HepG2 (cell line): ENCODE data around the gene CTBP1. TPM values are rescaled to one million over a fixed set of nuclear protein-coding genes. Genes with fewer than 3 reads are reported as not detected.

Source experiments
- ATAC-seq: fragments of 200-7000 bp; cut with Tn5 transposase; 3 replicates; pipeline ENCODE4 v1.9.1; 2020; ENCODE audit warnings: mild to moderate bottlenecking, moderate library complexity
- BruUV-seq: library from RNA; stranded (reverse); fragments of 400-500 nt; replicated peaks from 2 replicates; lab custom pipeline; 2021; lab: Mats Ljungman, UMichigan
- CTCF ChIA-PET: fragments of 300-600 bp; formaldehyde crosslinking; extraction: SDS; loops from one replicate; lab custom pipeline; 2021; ENCODE audit warnings: low total read pairs, inconsistent platforms, low intra/inter-chr PET ratio; lab: Yijun Ruan, JAX
- POLR2A ChIA-PET: fragments of 350-600 bp; sonication (Branson Sonifier 250); formaldehyde crosslinking; loops from one replicate; lab custom pipeline; 2020; ENCODE audit warnings: antibody characterized with exemption, inconsistent platforms; lab: Yijun Ruan, JAX
- DNase-seq: peaks from one replicate; pipeline ENCODE4 v3.0.0-alpha.2; 2015; ENCODE audit warnings: low spot score
- FAIRE-seq: peaks from 3 replicates; lab custom pipeline; 2011; peaks lifted over from hg19 to GRCh38; lab: Jason Lieb, UNC
- H2AFZ ChIP-seq: one replicate; pipeline ENCODE4 v1.6.1; 2011; ENCODE audit warnings: low read length, inconsistent platforms
- H3K27ac ChIP-seq: fragments of 300-600 bp; 3 replicates; pipeline ENCODE4 v1.8.0; 2011; ENCODE audit warnings: mixed run types, mild to moderate bottlenecking, mixed read lengths, low read length, inconsistent platforms; ENCODE audit not compliant: insufficient read depth; ENCODE audit errors: extremely low read length
- H3K27me3 ChIP-seq, 2 experiments: fragments of 200-600 bp in 1 of 2; 2 replicates in 1 of 2; 3 replicates in 1 of 2; pipeline versions ENCODE4 v1.6.0 to v1.8.0; 2011; ENCODE audit warnings: low read length in 2 of 2, mild to moderate bottlenecking in 2 of 2, moderate library complexity in 2 of 2, inconsistent platforms in 1 of 2; ENCODE audit not compliant: insufficient read depth in 2 of 2, control insufficient read depth in 1 of 2
- H3K36me3 ChIP-seq, 2 experiments: fragments of 200-600 bp in 1 of 2; replicated peaks in 1 of 2; 2 replicates in 1 of 2; 3 replicates in 1 of 2; pipeline versions ENCODE4 v1.5.1 to v1.8.0; 2011; ENCODE audit warnings: low read length in 2 of 2, inconsistent platforms in 1 of 2; ENCODE audit not compliant: insufficient read depth in 2 of 2, control insufficient read depth in 1 of 2
- H3K4me1 ChIP-seq: 2 replicates; pipeline ENCODE4 v1.5.1; 2012; ENCODE audit warnings: low read length, inconsistent platforms; ENCODE audit not compliant: insufficient read depth
- H3K4me2 ChIP-seq: 2 replicates; pipeline ENCODE4 v1.6.0; 2011; ENCODE audit warnings: low read depth, low read length, inconsistent platforms
- H3K4me3 ChIP-seq, 3 experiments: fragments of 200-600 bp in 1 of 3; sonication (generic), shearing (Covaris generic) in 1 of 3; replicated peaks in 1 of 3; 2 replicates each; pipeline ENCODE4 v1.5.1; 2011 to 2016; ENCODE audit warnings: low read length in 3 of 3, inconsistent platforms in 2 of 3, low read depth in 2 of 3, mild to moderate bottlenecking in 2 of 3, control low read depth in 1 of 3, mixed read lengths in 1 of 3; ENCODE audit not compliant: insufficient read depth in 1 of 3
- H3K79me2 ChIP-seq: one replicate; pipeline ENCODE4 v1.6.1; 2011; ENCODE audit warnings: low read length, inconsistent platforms; ENCODE audit not compliant: insufficient read depth
- H3K9ac ChIP-seq: 2 replicates; pipeline ENCODE4 v1.6.0; 2011; ENCODE audit warnings: mild to moderate bottlenecking, low read depth, low read length, inconsistent platforms; ENCODE audit not compliant: insufficient read depth
- H3K9me3 ChIP-seq: 2 replicates; pipeline ENCODE4 v1.5.1; 2012; ENCODE audit warnings: mild to moderate bottlenecking, low read length
- H4K20me1 ChIP-seq: 2 replicates; pipeline ENCODE4 v1.6.0; 2011; ENCODE audit warnings: inconsistent platforms, mild to moderate bottlenecking, low read length, moderate library complexity; ENCODE audit not compliant: insufficient read depth
- AGO2 ChIP-seq: fragments of 200-400 bp; formaldehyde crosslinking; optimal IDR thresholded peaks from 2 replicates; pipeline ENCODE3; 2017; ENCODE audit warnings: mild to moderate bottlenecking, low read depth, low read length, moderate library complexity
- GPN1 ChIP-seq: sonication (generic); formaldehyde crosslinking; IDR thresholded peaks from 2 replicates; pipeline ENCODE4 v1.5.1; 2020; ENCODE audit warnings: missing genetic modification reagents, borderline replicate concordance
- RBM39 ChIP-seq: fragments of 200-400 bp; formaldehyde crosslinking; IDR thresholded peaks from one replicate; pipeline ENCODE4 v1.6.1; 2018; ENCODE audit warnings: antibody characterized with exemption, mild to moderate bottlenecking, low read depth, low read length; ENCODE audit not compliant: poor library complexity, severe bottlenecking
- TRIM24 ChIP-seq: sonication (generic); formaldehyde crosslinking; IDR thresholded peaks from 2 replicates; pipeline ENCODE4 v1.8.0; 2022; ENCODE audit warnings: mild to moderate bottlenecking, missing genetic modification reagents
- ZNF34 ChIP-seq: sonication (generic); formaldehyde crosslinking; IDR thresholded peaks from 2 replicates; pipeline ENCODE4 v1.4.0; 2020; ENCODE audit warnings: mild to moderate bottlenecking, missing genetic modification reagents, borderline replicate concordance
- WGBS: methylation state at CpG from one replicate; pipeline ENCODE4 v1.1.6; 2017; ENCODE audit warnings: low lambda C conversion rate; 5-methylcytosine and 5-hydroxymethylcytosine counted together
- in situ Hi-C: cut with HindIII; loops from 2 replicates; pipeline ENCODE4 v1.10.0; 2017; ENCODE audit warnings: low pct_unique_long_range_greater_than_20kb; ENCODE audit not compliant: extremely low pct_ligation_motif_present
- intact Hi-C: fragments of 100-400 bp; cut with micrococcal nuclease; formaldehyde crosslinking; loops from one replicate; pipeline ENCODE4 v1.10.0; 2022; ENCODE audit not compliant: unreplicated experiment
- polyA plus RNA-seq, 8 experiments: library from polyadenylated mRNA; depleted of rRNA in 3 of 8; stranded (reverse) in 7 of 8; unstranded in 1 of 8; fragments of >200 nt; fragmentation: Illumina TruSeq in 4 of 8; extraction: Trizol in 4 of 8; gene quantifications; 2 replicates each; pipeline versions ENCODE4 v1.2.1 to v1.2.3, GENCODE V29; 2011 to 2016; ENCODE audit warnings: low read depth in 4 of 8, missing spikeins in 1 of 8, mixed read lengths in 1 of 8; ENCODE audit not compliant: insufficient read depth in 1 of 8
- total RNA-seq, 5 experiments: library from RNA; depleted of rRNA; stranded (reverse); fragments of >200 nt; fragmentation: Illumina TruSeq; extraction: Trizol; gene quantifications; 2 replicates each; pipeline ENCODE4 v1.2.3, GENCODE V29; 2016; ENCODE audit warnings: low read depth in 1 of 5

CTBP1 gene
- total and polyA plus RNA-seq, 2 of the 13 experiments (the other 11 are each of a cell fraction or from before 2014, with no cell fraction given): 78.5 to 112 TPM

DNA sequence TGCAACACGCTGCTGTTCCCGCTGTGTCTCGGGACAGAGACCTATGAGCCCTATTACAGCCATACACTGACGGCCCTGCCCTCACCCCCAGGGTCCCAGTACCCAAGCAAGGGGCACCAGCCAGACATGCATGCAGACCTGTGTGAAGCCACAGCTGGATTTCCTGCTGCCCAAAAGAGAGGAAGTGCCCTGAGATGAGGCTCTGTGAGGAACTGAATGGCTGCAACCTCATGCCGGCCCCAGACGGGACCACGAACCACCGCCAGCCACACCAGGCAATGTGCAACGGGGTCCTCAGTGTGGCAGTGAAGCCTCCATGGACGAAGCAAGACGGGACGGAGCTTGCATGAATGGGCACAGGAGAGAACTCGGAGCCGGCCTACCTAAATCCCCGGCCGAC is 21.1 kb downstream of the CTBP1 start:
- H3K4me3 ChIP-seq: no peak overlapping the region
- H3K4me2 ChIP-seq: no peak overlapping the region
- 100% methylated on average over 15 of the region's 16 CpGs for WGBS
- intact Hi-C loops: no loop called here
- no peaks in the 10 kb centered on the region; a peak in 1 of 5 replicates for H3K27me3 ChIP-seq
- no peaks in the 10 kb centered on the region for H3K79me2 ChIP-seq
- no peaks in the 10 kb centered on the region for H3K9me3 ChIP-seq
- H4K20me1 ChIP-seq: no peaks in the 10 kb centered on the region
- POLR2A ChIA-PET: no interaction called here
- no peak for ATAC-seq
- in situ Hi-C loops: no loop called here
- no peak for DNase-seq
- no peak overlapping the region for H2AFZ ChIP-seq
- no peak overlapping the region for H3K27ac ChIP-seq
- no peak overlapping the region for H3K9ac ChIP-seq
- no TSS peak for BruUV-seq
- FAIRE-seq: no peak
- CTCF ChIA-PET: no interaction called here
- TF ChIP-seq TRIM24 (no peak), GPN1 (no peak), RBM39 (peak; percentile 21)
- H3K4me1 ChIP-seq: peaks cover 7% of the 10 kb centered on the region; the same call in 1 of the 2 replicates
- peaks cover 34 to 68% of the 10 kb centered on the region in 2 experiments for H3K36me3 ChIP-seq

DNA sequence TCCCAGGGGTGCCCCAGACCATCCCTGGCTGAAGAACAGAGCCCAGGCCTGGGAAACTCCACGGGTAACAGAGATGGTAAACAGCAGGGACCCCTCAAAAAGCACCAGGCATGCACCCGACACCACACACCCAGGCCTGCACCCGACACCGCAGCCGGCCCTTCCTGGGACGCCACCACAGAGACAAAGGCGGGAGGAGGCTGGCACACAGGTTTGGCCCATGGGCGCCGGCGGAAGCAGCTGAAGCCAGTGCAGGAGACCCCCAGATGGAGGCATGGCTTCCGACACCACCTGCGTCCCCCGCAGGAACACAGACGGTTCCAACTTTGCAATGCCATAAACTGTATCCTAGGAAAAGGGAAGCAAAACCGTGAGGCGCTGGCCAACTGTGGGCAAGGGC is 22.3 kb downstream of the CTBP1 start:
- ATAC-seq: no peak
- Histone ChIP-seq H3K4me1 (no peaks in the 10 kb centered on the region), H4K20me1 (no peaks in the 10 kb centered on the region), H3K9me3 (no peaks in the 10 kb centered on the region), H3K36me3 (peaks cover 34 to 65% of the 10 kb centered on the region in 2 experiments), H3K9ac (no peak overlapping the region), H3K27ac (no peak overlapping the region), H3K27me3 (no peaks in the 10 kb centered on the region), H3K4me2 (no peak overlapping the region), H2AFZ (no peak overlapping the region), H3K79me2 (no peaks in the 10 kb centered on the region), H3K4me3 (no peak overlapping the region)
- in situ Hi-C loops (no loop called here), intact Hi-C loops (no loop called here)
- ChIA-PET CTCF (no interaction called here), POLR2A (no interaction called here)
- TF ChIP-seq ZNF34 (CRISPR knock-in tag) (no peak), AGO2 (peak; percentile 66)
- no TSS peak for BruUV-seq
- no peak for DNase-seq
- FAIRE-seq: no peak
- 97% methylated on average over 11 of the region's 16 CpGs for WGBS
